GM19099 (cell line): ENCODE results near the gene RTN3.

Source experiments
- POLR2A ChIP-seq: IDR thresholded peaks from 3 replicates; pipeline ENCODE4 v1.6.1; 2011; ENCODE audit warnings: low read depth; ENCODE audit not compliant: insufficient read length; ENCODE audit errors: extremely low read depth

Gene RTN3

GRCh38 chr11:63769042-63769713 lies 87.9 kb downstream of the RTN3 start:
- TF ChIP-seq POLR2A: no peak

GRCh38 chr11:63769714-63770455 lies 88.6 kb downstream of the RTN3 start:
- no peak for TF ChIP-seq POLR2A

GRCh38 chr11:63770763-63771162 lies 89.5 kb downstream of the RTN3 start:
- TF ChIP-seq POLR2A: no peak

- no peak for TF ChIP-seq POLR2A
Observed at GRCh38 chr11:63775191-63775590, 93.9 kb downstream of the RTN3 start.

GRCh38 chr11:63779039-63779438 lies 97.7 kb downstream of the RTN3 start:
- TF ChIP-seq POLR2A: no peak

- no peak for TF ChIP-seq POLR2A
Observed at GRCh38 chr11:63782749-63783148, 101.4 kb downstream of the RTN3 start.

- no peak for TF ChIP-seq POLR2A
Observed at GRCh38 chr11:63783925-63784592, 102.8 kb downstream of the RTN3 start.

GRCh38 chr11:63785823-63786222 lies 104.5 kb downstream of the RTN3 start:
- TF ChIP-seq POLR2A: no peak

- no peak for TF ChIP-seq POLR2A
Observed at GRCh38 chr11:63791495-63792167, 110.3 kb downstream of the RTN3 start.

- no peak for TF ChIP-seq POLR2A
Observed at GRCh38 chr11:63793161-63793560, 111.9 kb downstream of the RTN3 start.

- TF ChIP-seq POLR2A: no peak
Observed at GRCh38 chr11:63795066-63795465, 113.8 kb downstream of the RTN3 start.

GRCh38 chr11:63800921-63801320 lies 119.6 kb downstream of the RTN3 start:
- TF ChIP-seq POLR2A: no peak

- TF ChIP-seq POLR2A: no peak
Observed at GRCh38 chr11:63802637-63803414, 121.5 kb downstream of the RTN3 start.

- TF ChIP-seq POLR2A: no peak
Observed at GRCh38 chr11:63804259-63804658, 123.0 kb downstream of the RTN3 start.
